ENCODE measurements around the gene MMP24. TPM values are rescaled to one million over a fixed set of nuclear protein-coding genes. Genes with fewer than 3 reads are reported as not detected.

Gene MMP24
- total and polyA plus RNA-seq, 2 of the 13 experiments (the other 11 are each of a cell fraction or from before 2014, with no cell fraction given) = 0.29 to 0.35 TPM

GRCh38 chr20:35207950-35208611, 18.4 kb upstream of the MMP24 start (continued):
- TF ChIP-seq, protein P1, sequence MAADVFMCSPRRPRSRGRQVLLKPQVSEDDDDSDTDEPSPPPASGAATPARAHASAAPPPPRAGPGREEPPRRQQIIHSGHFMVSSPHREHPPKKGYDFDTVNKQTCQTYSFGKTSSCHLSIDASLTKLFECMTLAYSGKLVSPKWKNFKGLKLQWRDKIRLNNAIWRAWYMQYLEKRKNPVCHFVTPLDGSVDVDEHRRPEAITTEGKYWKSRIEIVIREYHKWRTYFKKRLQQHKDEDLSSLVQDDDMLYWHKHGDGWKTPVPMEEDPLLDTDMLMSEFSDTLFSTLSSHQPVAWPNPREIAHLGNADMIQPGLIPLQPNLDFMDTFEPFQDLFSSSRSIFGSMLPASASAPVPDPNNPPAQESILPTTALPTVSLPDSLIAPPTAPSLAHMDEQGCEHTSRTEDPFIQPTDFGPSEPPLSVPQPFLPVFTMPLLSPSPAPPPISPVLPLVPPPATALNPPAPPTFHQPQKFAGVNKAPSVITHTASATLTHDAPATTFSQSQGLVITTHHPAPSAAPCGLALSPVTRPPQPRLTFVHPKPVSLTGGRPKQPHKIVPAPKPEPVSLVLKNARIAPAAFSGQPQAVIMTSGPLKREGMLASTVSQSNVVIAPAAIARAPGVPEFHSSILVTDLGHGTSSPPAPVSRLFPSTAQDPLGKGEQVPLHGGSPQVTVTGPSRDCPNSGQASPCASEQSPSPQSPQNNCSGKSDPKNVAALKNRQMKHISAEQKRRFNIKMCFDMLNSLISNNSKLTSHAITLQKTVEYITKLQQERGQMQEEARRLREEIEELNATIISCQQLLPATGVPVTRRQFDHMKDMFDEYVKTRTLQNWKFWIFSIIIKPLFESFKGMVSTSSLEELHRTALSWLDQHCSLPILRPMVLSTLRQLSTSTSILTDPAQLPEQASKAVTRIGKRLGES (CRISPR knock-in tag; IDR thresholded peaks at IDR 0.05; ENCODE audit: borderline replicate concordance) = no peak
- TF ChIP-seq KLF13 (CRISPR knock-in tag; IDR thresholded peaks at IDR 0.05) = no peak
- TF ChIP-seq LCORL (IDR thresholded peaks at IDR 0.05) = peak; percentile 57; the same call in 1 of the 2 replicates
- TF ChIP-seq LCORL (CRISPR knock-in tag; IDR thresholded peaks at IDR 0.05) = peak; percentile 79
- TF ChIP-seq NFE2L2 (IDR thresholded peaks at IDR 0.05; ENCODE audit: low read length) = no peak
- 0 out of 2 replicates have a peak, but pooled peaks have one; percentile 72 for TF ChIP-seq ZBTB3 (CRISPR knock-in tag; IDR thresholded peaks at IDR 0.05; ENCODE audit: borderline replicate concordance, low read depth)
- TF ChIP-seq ETV5 (CRISPR knock-in tag; IDR thresholded peaks at IDR 0.05; ENCODE audit: borderline replicate concordance) = peak; percentile 46; the same call in 1 of the 2 replicates
- no peak for TF ChIP-seq ZIK1 (CRISPR knock-in tag; IDR thresholded peaks at IDR 0.05; ENCODE audit: borderline replicate concordance, low read depth)
- no peak for TF ChIP-seq KAT7 (CRISPR knock-in tag; IDR thresholded peaks at IDR 0.05; ENCODE audit: borderline replicate concordance)
- TF ChIP-seq SOX5 (CRISPR knock-in tag; IDR thresholded peaks at IDR 0.05; ENCODE audit: borderline replicate concordance) = peak; percentile 71; the same call in 1 of the 2 replicates
- peak; percentile 52; the same call in 1 of the 2 replicates for TF ChIP-seq IRX3 (CRISPR knock-in tag; IDR thresholded peaks at IDR 0.05; ENCODE audit: borderline replicate concordance, low read depth)
- 0 out of 2 replicates have a peak, but pooled peaks have one; percentile 32 for TF ChIP-seq DNMT3B (CRISPR knock-in tag; conservative IDR thresholded peaks at IDR 0.05)
- no peak for TF ChIP-seq ZBTB26 (CRISPR knock-in tag; IDR thresholded peaks at IDR 0.05; ENCODE audit: borderline replicate concordance)
- TF ChIP-seq, protein P2, sequence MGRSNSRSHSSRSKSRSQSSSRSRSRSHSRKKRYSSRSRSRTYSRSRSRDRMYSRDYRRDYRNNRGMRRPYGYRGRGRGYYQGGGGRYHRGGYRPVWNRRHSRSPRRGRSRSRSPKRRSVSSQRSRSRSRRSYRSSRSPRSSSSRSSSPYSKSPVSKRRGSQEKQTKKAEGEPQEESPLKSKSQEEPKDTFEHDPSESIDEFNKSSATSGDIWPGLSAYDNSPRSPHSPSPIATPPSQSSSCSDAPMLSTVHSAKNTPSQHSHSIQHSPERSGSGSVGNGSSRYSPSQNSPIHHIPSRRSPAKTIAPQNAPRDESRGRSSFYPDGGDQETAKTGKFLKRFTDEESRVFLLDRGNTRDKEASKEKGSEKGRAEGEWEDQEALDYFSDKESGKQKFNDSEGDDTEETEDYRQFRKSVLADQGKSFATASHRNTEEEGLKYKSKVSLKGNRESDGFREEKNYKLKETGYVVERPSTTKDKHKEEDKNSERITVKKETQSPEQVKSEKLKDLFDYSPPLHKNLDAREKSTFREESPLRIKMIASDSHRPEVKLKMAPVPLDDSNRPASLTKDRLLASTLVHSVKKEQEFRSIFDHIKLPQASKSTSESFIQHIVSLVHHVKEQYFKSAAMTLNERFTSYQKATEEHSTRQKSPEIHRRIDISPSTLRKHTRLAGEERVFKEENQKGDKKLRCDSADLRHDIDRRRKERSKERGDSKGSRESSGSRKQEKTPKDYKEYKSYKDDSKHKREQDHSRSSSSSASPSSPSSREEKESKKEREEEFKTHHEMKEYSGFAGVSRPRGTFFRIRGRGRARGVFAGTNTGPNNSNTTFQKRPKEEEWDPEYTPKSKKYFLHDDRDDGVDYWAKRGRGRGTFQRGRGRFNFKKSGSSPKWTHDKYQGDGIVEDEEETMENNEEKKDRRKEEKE (IDR thresholded peaks at IDR 0.05) = no peak
- TF ChIP-seq ZMAT3 (CRISPR knock-in tag; conservative IDR thresholded peaks at IDR 0.05) = peak; percentile 64; the same call in 1 of the 2 replicates
- TF ChIP-seq, protein P3, sequence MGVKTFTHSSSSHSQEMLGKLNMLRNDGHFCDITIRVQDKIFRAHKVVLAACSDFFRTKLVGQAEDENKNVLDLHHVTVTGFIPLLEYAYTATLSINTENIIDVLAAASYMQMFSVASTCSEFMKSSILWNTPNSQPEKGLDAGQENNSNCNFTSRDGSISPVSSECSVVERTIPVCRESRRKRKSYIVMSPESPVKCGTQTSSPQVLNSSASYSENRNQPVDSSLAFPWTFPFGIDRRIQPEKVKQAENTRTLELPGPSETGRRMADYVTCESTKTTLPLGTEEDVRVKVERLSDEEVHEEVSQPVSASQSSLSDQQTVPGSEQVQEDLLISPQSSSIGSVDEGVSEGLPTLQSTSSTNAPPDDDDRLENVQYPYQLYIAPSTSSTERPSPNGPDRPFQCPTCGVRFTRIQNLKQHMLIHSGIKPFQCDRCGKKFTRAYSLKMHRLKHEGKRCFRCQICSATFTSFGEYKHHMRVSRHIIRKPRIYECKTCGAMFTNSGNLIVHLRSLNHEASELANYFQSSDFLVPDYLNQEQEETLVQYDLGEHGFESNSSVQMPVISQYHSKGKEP (CRISPR knock-in tag; IDR thresholded peaks at IDR 0.05) = 0 out of 2 replicates have a peak, but pooled peaks have one; percentile 19
- TF ChIP-seq MTA1 (CRISPR knock-in tag; IDR thresholded peaks at IDR 0.05; ENCODE audit: borderline replicate concordance) = no peak; the same call in 1 of the 2 replicates
- TF ChIP-seq ZNF7 (CRISPR knock-in tag; IDR thresholded peaks at IDR 0.05) = 0 out of 2 replicates have a peak, but pooled peaks have one; percentile 3
- TF ChIP-seq ZNF782 (CRISPR knock-in tag; IDR thresholded peaks at IDR 0.05; ENCODE audit: borderline replicate concordance) = no peak; the same call in 1 of the 2 replicates
- peak; percentile 61; the same call in 1 of the 2 replicates for TF ChIP-seq HDAC2 (CRISPR knock-in tag; IDR thresholded peaks at IDR 0.05)
- peak; percentile 26; the same call in 1 of the 2 replicates for TF ChIP-seq FOXA3 (CRISPR knock-in tag; IDR thresholded peaks at IDR 0.05)
- TF ChIP-seq ARNTL (CRISPR knock-in tag; IDR thresholded peaks at IDR 0.05) = 0 out of 2 replicates have a peak, but pooled peaks have one; percentile 24

Measured in HepG2 (cell line).